ENCODE results near the gene FGFRL1. TPM values are rescaled to one million over a fixed set of nuclear protein-coding genes. Genes with fewer than 3 reads are reported as not detected.

FGFRL1 gene
- total RNA-seq, 1 experiment from 2014 or later = 26.1 TPM

DNA sequence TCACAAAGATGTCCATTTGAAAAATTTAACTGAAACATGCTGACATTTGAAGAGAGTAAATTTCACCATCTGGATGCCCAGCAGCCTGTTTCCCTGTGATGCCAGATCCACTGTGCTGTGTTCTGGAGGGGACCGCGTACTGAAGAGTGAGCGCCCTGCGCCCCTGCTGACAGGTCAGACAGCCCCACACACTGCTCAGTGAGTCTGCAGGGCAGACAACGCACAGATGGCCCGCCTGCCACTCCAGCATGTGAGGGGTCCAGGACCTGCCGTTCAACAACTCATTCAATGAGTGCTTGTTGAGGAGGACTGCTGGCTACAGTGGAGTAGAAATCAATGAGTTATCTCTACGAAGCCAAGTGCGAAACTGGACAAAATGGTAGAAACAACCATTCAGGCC is 49.2 kb downstream of the FGFRL1 start:
- TF ChIP-seq, protein P1, sequence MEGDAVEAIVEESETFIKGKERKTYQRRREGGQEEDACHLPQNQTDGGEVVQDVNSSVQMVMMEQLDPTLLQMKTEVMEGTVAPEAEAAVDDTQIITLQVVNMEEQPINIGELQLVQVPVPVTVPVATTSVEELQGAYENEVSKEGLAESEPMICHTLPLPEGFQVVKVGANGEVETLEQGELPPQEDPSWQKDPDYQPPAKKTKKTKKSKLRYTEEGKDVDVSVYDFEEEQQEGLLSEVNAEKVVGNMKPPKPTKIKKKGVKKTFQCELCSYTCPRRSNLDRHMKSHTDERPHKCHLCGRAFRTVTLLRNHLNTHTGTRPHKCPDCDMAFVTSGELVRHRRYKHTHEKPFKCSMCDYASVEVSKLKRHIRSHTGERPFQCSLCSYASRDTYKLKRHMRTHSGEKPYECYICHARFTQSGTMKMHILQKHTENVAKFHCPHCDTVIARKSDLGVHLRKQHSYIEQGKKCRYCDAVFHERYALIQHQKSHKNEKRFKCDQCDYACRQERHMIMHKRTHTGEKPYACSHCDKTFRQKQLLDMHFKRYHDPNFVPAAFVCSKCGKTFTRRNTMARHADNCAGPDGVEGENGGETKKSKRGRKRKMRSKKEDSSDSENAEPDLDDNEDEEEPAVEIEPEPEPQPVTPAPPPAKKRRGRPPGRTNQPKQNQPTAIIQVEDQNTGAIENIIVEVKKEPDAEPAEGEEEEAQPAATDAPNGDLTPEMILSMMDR (conservative IDR thresholded peaks at IDR 0.05) = no peak
- Histone ChIP-seq H2BK120ac (ENCODE audit: low read depth, low read length, poor library complexity, severe bottlenecking) (no peak overlapping the region), H3K9ac (ENCODE audit: extremely low read depth, insufficient read length, low read length) (no peak overlapping the region), H3K9me3 (ENCODE audit: control insufficient read depth, low read depth, low read length) (no peaks in the 10 kb centered on the region), H3K4me1 (ENCODE audit: insufficient read depth, low read length) (no peaks in the 10 kb centered on the region), H4K8ac (replicated peaks; ENCODE audit: insufficient read length, low read depth, low read length) (no peak overlapping the region), H2BK5ac (ENCODE audit: insufficient read length, low read length) (no peak overlapping the region), H3K79me2 (ENCODE audit: insufficient read depth, low read length) (no peaks in the 10 kb centered on the region), H4K20me1 (ENCODE audit: control insufficient read depth, insufficient read depth, insufficient read length) (no peaks in the 10 kb centered on the region), H3K4me2 (ENCODE audit: insufficient read depth, insufficient read length, low read length) (no peak overlapping the region), H3K4ac (ENCODE audit: low read depth, low read length) (no peak overlapping the region), H2BK12ac (ENCODE audit: insufficient read length, low read depth, low read length) (no peak overlapping the region), H4K5ac (ENCODE audit: insufficient read length, low read depth, low read length) (no peak overlapping the region), H2AFZ (ENCODE audit: low read length) (no peak overlapping the region), H2AK5ac (ENCODE audit: insufficient read length, low read length) (no peak overlapping the region), H3T11ph (ENCODE audit: low read length) (no peak overlapping the region), H3K14ac (ENCODE audit: insufficient read depth, low read length) (no peak overlapping the region; the same call in 1 of the 2 replicates), H3K56ac (ENCODE audit: insufficient read length, low read depth, low read length) (no peak overlapping the region), H3K27ac (ENCODE audit: insufficient read length, low read depth, low read length) (no peak overlapping the region), H3K23me2 (ENCODE audit: insufficient read length, low read depth, low read length, poor library complexity, severe bottlenecking) (no peaks in the 10 kb centered on the region), H2BK15ac (ENCODE audit: low read depth, low read length) (no peak overlapping the region), H2BK20ac (ENCODE audit: low read depth, low read length, poor library complexity, severe bottlenecking) (no peak overlapping the region), H3K23ac (ENCODE audit: insufficient read length, low read depth, low read length) (no peak overlapping the region), H3K27me3 (ENCODE audit: insufficient read depth, low read length) (no peaks in the 10 kb centered on the region), H3K79me1 (ENCODE audit: insufficient read depth, low read depth, low read length, poor library complexity, severe bottlenecking) (no peaks in the 10 kb centered on the region), H4K91ac (ENCODE audit: insufficient read length, low read depth, low read length) (no peak overlapping the region), H3K18ac (ENCODE audit: insufficient read length, low read depth, low read length) (no peak overlapping the region)
- Mint-ChIP-seq H3K27ac (no peak overlapping the region), H3K36me3 (ENCODE audit: insufficient read depth in 1 of 3, low read depth in 3 of 3) (no peaks in the 10 kb centered on the region), H3K9me3 (no peaks in the 10 kb centered on the region), H3K4me3 (no peak overlapping the region), H3K4me1 (peaks cover under 1 to 7% of the 10 kb centered on the region in 2 experiments; a peak in 2 of 4 replicates), H3K27me3 (ENCODE audit: low read depth) (peaks cover 60% of the 10 kb centered on the region)
- DNase-seq = peak; percentile 11
- WGBS (ENCODE audit: extremely low coverage, insufficient read length, low lambda C conversion rate) = no CpG with 5 or more reads among the region's 9 CpGs

Data from H9 (cell line).